ENCODE measurements around the gene LDLRAD4.

DNA sequence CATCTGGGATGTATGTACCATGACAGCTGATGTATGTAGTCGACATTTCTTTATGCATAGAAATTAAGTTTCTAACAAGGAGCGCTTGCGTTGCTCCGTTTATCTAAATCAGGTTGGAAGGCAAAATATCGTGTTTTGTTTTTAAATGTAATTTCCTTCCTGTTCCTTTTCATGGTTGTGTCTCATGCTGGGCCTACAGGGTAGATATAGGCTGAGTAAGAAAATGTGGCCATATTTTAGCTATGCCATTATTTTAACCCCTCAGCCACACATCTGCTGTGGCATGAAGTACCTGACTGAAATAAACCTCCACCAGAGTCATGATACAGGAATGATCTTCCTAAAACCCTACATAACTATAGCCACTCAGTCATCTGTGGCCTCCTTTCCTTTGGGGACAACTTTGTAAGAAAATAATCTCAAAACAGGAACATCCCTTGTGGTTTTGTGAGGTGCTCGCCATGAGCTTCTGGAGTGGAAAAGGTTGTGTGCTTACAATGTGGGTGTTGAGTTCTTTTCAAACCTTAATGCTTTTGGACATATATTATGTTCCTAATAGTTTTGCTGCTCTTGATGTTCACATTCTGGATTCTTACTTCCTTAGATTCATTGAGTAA lies 293.5 kb downstream of the LDLRAD4 start:
- TF ChIP-seq, protein P1, sequence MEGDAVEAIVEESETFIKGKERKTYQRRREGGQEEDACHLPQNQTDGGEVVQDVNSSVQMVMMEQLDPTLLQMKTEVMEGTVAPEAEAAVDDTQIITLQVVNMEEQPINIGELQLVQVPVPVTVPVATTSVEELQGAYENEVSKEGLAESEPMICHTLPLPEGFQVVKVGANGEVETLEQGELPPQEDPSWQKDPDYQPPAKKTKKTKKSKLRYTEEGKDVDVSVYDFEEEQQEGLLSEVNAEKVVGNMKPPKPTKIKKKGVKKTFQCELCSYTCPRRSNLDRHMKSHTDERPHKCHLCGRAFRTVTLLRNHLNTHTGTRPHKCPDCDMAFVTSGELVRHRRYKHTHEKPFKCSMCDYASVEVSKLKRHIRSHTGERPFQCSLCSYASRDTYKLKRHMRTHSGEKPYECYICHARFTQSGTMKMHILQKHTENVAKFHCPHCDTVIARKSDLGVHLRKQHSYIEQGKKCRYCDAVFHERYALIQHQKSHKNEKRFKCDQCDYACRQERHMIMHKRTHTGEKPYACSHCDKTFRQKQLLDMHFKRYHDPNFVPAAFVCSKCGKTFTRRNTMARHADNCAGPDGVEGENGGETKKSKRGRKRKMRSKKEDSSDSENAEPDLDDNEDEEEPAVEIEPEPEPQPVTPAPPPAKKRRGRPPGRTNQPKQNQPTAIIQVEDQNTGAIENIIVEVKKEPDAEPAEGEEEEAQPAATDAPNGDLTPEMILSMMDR (conservative IDR thresholded peaks at IDR 0.05; ENCODE audit: low read depth, low read length), result no peak
- no peak for TF ChIP-seq EZH2 (IDR thresholded peaks at IDR 0.05; ENCODE audit: borderline replicate concordance, low read depth, low read length, poor library complexity, severe bottlenecking)

All from A673 (cell line).